GM12801 (cell line): ENCODE results near the gene SLC19A1.

Experiments used
- TF ChIP-seq, protein P1 (sequence below): IDR thresholded peaks from one replicate; pipeline ENCODE4 v1.5.1; 2011; ENCODE audit warnings: control low read depth; ENCODE audit not compliant: insufficient read length; ENCODE audit errors: extremely low read depth

Gene SLC19A1

GRCh38 chr21:45588086-45588825 is 46.0 kb upstream of the SLC19A1 start:
- TF ChIP-seq, protein P1, sequence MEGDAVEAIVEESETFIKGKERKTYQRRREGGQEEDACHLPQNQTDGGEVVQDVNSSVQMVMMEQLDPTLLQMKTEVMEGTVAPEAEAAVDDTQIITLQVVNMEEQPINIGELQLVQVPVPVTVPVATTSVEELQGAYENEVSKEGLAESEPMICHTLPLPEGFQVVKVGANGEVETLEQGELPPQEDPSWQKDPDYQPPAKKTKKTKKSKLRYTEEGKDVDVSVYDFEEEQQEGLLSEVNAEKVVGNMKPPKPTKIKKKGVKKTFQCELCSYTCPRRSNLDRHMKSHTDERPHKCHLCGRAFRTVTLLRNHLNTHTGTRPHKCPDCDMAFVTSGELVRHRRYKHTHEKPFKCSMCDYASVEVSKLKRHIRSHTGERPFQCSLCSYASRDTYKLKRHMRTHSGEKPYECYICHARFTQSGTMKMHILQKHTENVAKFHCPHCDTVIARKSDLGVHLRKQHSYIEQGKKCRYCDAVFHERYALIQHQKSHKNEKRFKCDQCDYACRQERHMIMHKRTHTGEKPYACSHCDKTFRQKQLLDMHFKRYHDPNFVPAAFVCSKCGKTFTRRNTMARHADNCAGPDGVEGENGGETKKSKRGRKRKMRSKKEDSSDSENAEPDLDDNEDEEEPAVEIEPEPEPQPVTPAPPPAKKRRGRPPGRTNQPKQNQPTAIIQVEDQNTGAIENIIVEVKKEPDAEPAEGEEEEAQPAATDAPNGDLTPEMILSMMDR = no peak

- TF ChIP-seq, protein P1 = no peak
These were observed 44.1 kb upstream of the SLC19A1 start for GRCh38 chr21:45586289-45586858.

- TF ChIP-seq, protein P1 = no peak
These were observed 42.5 kb upstream of the SLC19A1 start for GRCh38 chr21:45584786-45585185.

GRCh38 chr21:45583831-45584509 is 41.7 kb upstream of the SLC19A1 start:
- TF ChIP-seq, protein P1 = no peak

DNA sequence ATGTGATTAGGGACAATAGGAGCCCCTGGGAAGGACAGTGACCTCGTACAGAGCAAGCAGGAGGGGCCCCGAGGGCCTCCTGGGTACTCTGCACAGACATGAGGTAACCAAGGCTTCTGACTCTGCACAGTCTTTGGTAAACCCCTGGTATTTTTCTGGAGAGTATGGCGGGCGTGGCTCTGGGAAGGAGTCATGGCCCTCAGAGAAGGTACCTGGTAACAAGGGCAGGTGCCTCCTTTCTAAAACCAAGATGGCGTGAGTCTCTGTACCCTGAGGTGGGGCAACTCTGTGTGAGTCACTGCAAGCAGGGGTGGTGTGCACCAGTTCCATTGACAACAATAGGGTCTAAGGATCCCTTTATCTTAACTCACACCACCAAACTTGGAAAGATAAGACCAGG is 39.9 kb upstream of the SLC19A1 start:
- TF ChIP-seq, protein P1 = no peak

DNA sequence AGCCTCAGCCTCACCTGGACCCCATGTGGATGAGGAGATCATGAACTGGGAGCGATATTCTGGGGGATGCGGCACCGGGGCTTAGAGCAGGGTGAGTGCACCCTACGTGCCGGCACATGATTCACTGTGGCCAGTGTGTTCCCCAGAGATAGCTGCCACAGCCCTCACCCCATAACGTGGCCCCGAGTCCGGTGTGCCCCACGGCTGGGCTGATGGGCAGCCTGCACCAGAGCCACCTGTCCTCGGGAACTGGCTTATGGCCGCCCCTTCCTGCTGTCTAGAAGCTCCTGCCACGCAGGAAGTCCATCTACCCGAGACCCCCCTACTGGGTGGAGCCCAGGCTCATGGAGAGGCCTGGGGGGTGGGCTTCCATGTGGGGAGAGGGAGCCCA is 39.1 kb upstream of the SLC19A1 start:
- TF ChIP-seq, protein P1 = no peak

DNA sequence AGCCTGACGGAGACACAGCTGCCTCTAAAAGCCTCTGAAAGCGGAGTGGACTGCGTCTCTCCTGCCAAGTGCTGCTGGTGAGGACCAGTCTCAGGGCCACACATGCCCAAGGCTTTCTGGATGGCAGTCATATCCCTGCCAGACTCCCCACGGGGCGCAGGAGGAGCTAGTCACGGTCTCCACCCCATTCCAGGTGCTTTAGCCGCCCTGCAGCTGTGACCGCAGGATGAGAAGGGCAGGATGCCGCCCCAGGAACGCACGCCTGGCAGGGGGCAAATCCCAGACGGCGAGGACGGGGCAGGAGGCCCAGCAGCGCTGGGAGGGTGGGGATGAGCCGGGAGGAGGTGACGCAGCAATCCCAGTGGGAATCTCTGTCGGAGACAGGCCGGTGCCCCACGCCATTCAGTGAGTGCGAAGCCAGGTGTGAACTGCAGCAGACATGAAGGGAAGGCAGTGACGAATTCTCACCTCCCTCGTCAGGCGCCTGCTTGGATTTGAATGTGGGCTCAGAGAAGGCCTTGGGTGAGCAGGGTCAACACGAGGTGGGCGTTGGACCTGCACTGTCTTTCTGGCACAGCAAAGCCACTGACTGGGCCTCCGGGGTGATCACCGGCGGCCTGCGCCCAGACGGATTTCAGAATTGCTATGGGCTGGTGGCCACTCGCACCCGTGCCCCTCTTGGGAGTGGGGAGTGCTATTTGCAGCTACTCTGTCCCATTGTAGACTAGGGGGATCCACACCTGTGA is 38.5 kb upstream of the SLC19A1 start:
- TF ChIP-seq, protein P1 = no peak
